Effector memory CD4-positive, alpha-beta T cell (primary cell): Measurements from ENCODE around the gene DPP6.

Experiments used
- DNase-seq, 3 donors: peaks; one replicate each; pipeline ENCODE4 v3.0.0-alpha.2; 2020
- H3K27ac ChIP-seq: 2 replicates; pipeline ENCODE4 v1.7.0; 2013; ENCODE audit warnings: mild to moderate bottlenecking, low read length, moderate library complexity; ENCODE audit not compliant: insufficient read depth, poor library complexity, severe bottlenecking
- H3K27me3 ChIP-seq: replicated peaks from 2 replicates; pipeline ENCODE4 v1.7.0; 2013; ENCODE audit warnings: mild to moderate bottlenecking, low read length; ENCODE audit not compliant: insufficient read depth, control insufficient read depth, poor library complexity, severe bottlenecking
- H3K36me3 ChIP-seq: 2 replicates; pipeline ENCODE4 v1.7.0; 2013; ENCODE audit warnings: mild to moderate bottlenecking, low read length, moderate library complexity; ENCODE audit not compliant: control insufficient read depth, insufficient read depth
- H3K4me1 ChIP-seq: 2 replicates; pipeline ENCODE4 v1.7.0; 2013; ENCODE audit warnings: low read length, mild to moderate bottlenecking; ENCODE audit not compliant: control insufficient read depth, insufficient read depth, poor library complexity, severe bottlenecking
- H3K4me3 ChIP-seq: 2 replicates; pipeline ENCODE4 v1.7.0; 2013; ENCODE audit warnings: low read length, low read depth, mild to moderate bottlenecking; ENCODE audit not compliant: insufficient read depth, poor library complexity, severe bottlenecking
- H3K9me3 ChIP-seq: 2 replicates; pipeline ENCODE4 v1.7.0; 2013; ENCODE audit warnings: mild to moderate bottlenecking, low read length, moderate library complexity; ENCODE audit not compliant: control insufficient read depth

The DPP6 gene

GRCh38 chr7:154623399-154623798, 571.2 kb downstream of the DPP6 start:
- Histone ChIP-seq H3K36me3 (no peaks in the 10 kb centered on the region), H3K4me1 (no peaks in the 10 kb centered on the region), H3K4me3 (no peak overlapping the region), H3K9me3 (no peaks in the 10 kb centered on the region), H3K27me3 (no peaks in the 10 kb centered on the region), H3K27ac (no peak overlapping the region)
- no peak for DNase-seq

GRCh38 chr7:154627646-154628290, 575.6 kb downstream of the DPP6 start:
- Histone ChIP-seq H3K4me3 (no peak overlapping the region), H3K9me3 (no peaks in the 10 kb centered on the region), H3K27ac (no peak overlapping the region), H3K27me3 (no peaks in the 10 kb centered on the region), H3K4me1 (no peaks in the 10 kb centered on the region), H3K36me3 (no peaks in the 10 kb centered on the region)
- DNase-seq, result no peak

- no peaks in the 10 kb centered on the region for H3K36me3 ChIP-seq
- no peaks in the 10 kb centered on the region for H3K4me1 ChIP-seq
- H3K9me3 ChIP-seq, result no peaks in the 10 kb centered on the region
- H3K27me3 ChIP-seq, result no peaks in the 10 kb centered on the region
- no peak overlapping the region for H3K4me3 ChIP-seq
- no peak for DNase-seq
- H3K27ac ChIP-seq, result no peak overlapping the region
Measured at GRCh38 chr7:154628556-154628955, 576.4 kb downstream of the DPP6 start.

GRCh38 chr7:154631162-154631561, 579.0 kb downstream of the DPP6 start:
- Histone ChIP-seq H3K9me3 (no peaks in the 10 kb centered on the region), H3K27ac (no peak overlapping the region), H3K4me1 (no peaks in the 10 kb centered on the region), H3K36me3 (no peaks in the 10 kb centered on the region), H3K27me3 (no peaks in the 10 kb centered on the region), H3K4me3 (no peak overlapping the region)
- DNase-seq, result no peak

- no peak overlapping the region for H3K4me3 ChIP-seq
- no peaks in the 10 kb centered on the region for H3K9me3 ChIP-seq
- H3K4me1 ChIP-seq, result no peaks in the 10 kb centered on the region
- no peak for DNase-seq
- H3K27ac ChIP-seq, result no peak overlapping the region
- H3K36me3 ChIP-seq, result no peaks in the 10 kb centered on the region
- no peaks in the 10 kb centered on the region for H3K27me3 ChIP-seq
Measured at GRCh38 chr7:154633641-154634040, 581.4 kb downstream of the DPP6 start.

GRCh38 chr7:154638286-154638685, 586.1 kb downstream of the DPP6 start:
- no peaks in the 10 kb centered on the region for H3K9me3 ChIP-seq
- H3K27ac ChIP-seq, result no peak overlapping the region
- no peak overlapping the region for H3K4me3 ChIP-seq
- H3K27me3 ChIP-seq, result no peaks in the 10 kb centered on the region
- H3K36me3 ChIP-seq, result no peaks in the 10 kb centered on the region
- H3K4me1 ChIP-seq, result no peaks in the 10 kb centered on the region
- no peak for DNase-seq

- Histone ChIP-seq H3K4me1 (no peaks in the 10 kb centered on the region), H3K36me3 (no peaks in the 10 kb centered on the region), H3K9me3 (no peaks in the 10 kb centered on the region), H3K27ac (no peak overlapping the region), H3K4me3 (no peak overlapping the region), H3K27me3 (no peaks in the 10 kb centered on the region)
- DNase-seq, result no peak
Measured at GRCh38 chr7:154640266-154640865, 588.2 kb downstream of the DPP6 start.

GRCh38 chr7:154640917-154641316, 588.7 kb downstream of the DPP6 start:
- no peaks in the 10 kb centered on the region for H3K27me3 ChIP-seq
- DNase-seq, result no peak
- H3K27ac ChIP-seq, result no peak overlapping the region
- H3K4me1 ChIP-seq, result no peaks in the 10 kb centered on the region
- H3K9me3 ChIP-seq, result no peaks in the 10 kb centered on the region
- H3K36me3 ChIP-seq, result no peaks in the 10 kb centered on the region
- H3K4me3 ChIP-seq, result no peak overlapping the region

GRCh38 chr7:154644366-154644765, 592.2 kb downstream of the DPP6 start:
- Histone ChIP-seq H3K27me3 (no peaks in the 10 kb centered on the region), H3K27ac (no peak overlapping the region), H3K36me3 (no peaks in the 10 kb centered on the region), H3K9me3 (no peaks in the 10 kb centered on the region), H3K4me3 (no peak overlapping the region), H3K4me1 (no peaks in the 10 kb centered on the region)
- DNase-seq, result no peak

GRCh38 chr7:154646126-154647013, 594.2 kb downstream of the DPP6 start:
- Histone ChIP-seq H3K4me3 (no peak overlapping the region), H3K9me3 (no peaks in the 10 kb centered on the region), H3K27me3 (no peaks in the 10 kb centered on the region), H3K4me1 (no peaks in the 10 kb centered on the region), H3K36me3 (no peaks in the 10 kb centered on the region), H3K27ac (no peak overlapping the region)
- DNase-seq, result no peak
